HEK293 (cell line): ENCODE data around the gene MYOM3.

Source experiments
- IKZF3 ChIP-seq: fragments of 450-650 bp; IDR thresholded peaks from 2 replicates; pipeline ENCODE4 v1.5.0; 2018; ENCODE audit warnings: missing biosample characterization, mild to moderate bottlenecking, missing genetic modification characterization, moderate library complexity
- YY1 ChIP-seq: fragments of 450-650 bp; formaldehyde crosslinking; IDR thresholded peaks from 2 replicates; pipeline ENCODE4 v1.5.1; 2018; ENCODE audit warnings: missing biosample characterization, missing genetic modification characterization
- ZFP69B ChIP-seq: fragments of 450-650 bp; formaldehyde crosslinking; IDR thresholded peaks from 2 replicates; pipeline ENCODE4 v1.5.1; 2016; ENCODE audit warnings: missing biosample characterization, missing genetic modification characterization
- ZNF121 ChIP-seq: fragments of 450-650 bp; formaldehyde crosslinking; IDR thresholded peaks from 2 replicates; pipeline ENCODE4 v1.5.1; 2016; ENCODE audit warnings: missing biosample characterization, missing genetic modification characterization
- ZNF2 ChIP-seq: fragments of 450-650 bp; formaldehyde crosslinking; IDR thresholded peaks from 2 replicates; pipeline ENCODE4 v1.5.1; 2016; ENCODE audit warnings: missing biosample characterization, missing genetic modification characterization
- ZNF24 ChIP-seq: fragments of 450-650 bp; formaldehyde crosslinking; IDR thresholded peaks from 2 replicates; pipeline ENCODE4 v1.5.1; 2016; ENCODE audit warnings: missing biosample characterization, missing genetic modification characterization
- ZNF324 ChIP-seq: fragments of 450-650 bp; formaldehyde crosslinking; IDR thresholded peaks from 2 replicates; pipeline ENCODE4 v1.5.1; 2016; ENCODE audit warnings: missing biosample characterization, missing genetic modification characterization
- TF ChIP-seq, protein P1 (sequence below): fragments of 450-650 bp; formaldehyde crosslinking; IDR thresholded peaks from 2 replicates; pipeline ENCODE4 v1.5.1; 2016; ENCODE audit warnings: missing biosample characterization, missing genetic modification characterization

GRCh38 chr1:24142546-24143534 lies 30.9 kb upstream of the MYOM3 start, which contains the start of gene IL22RA1:
- TF ChIP-seq ZNF121 (tag by site-specific recombination) (no peak), IKZF3 (no peak), ZNF2 (tag by site-specific recombination) (no peak), ZNF324 (tag by site-specific recombination) (no peak), ZNF24 (tag by site-specific recombination) (no peak), ZFP69B (no peak), YY1 (tag by site-specific recombination) (no peak)
- TF ChIP-seq, protein P1, sequence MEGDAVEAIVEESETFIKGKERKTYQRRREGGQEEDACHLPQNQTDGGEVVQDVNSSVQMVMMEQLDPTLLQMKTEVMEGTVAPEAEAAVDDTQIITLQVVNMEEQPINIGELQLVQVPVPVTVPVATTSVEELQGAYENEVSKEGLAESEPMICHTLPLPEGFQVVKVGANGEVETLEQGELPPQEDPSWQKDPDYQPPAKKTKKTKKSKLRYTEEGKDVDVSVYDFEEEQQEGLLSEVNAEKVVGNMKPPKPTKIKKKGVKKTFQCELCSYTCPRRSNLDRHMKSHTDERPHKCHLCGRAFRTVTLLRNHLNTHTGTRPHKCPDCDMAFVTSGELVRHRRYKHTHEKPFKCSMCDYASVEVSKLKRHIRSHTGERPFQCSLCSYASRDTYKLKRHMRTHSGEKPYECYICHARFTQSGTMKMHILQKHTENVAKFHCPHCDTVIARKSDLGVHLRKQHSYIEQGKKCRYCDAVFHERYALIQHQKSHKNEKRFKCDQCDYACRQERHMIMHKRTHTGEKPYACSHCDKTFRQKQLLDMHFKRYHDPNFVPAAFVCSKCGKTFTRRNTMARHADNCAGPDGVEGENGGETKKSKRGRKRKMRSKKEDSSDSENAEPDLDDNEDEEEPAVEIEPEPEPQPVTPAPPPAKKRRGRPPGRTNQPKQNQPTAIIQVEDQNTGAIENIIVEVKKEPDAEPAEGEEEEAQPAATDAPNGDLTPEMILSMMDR = no peak
